Neutrophil (primary cell): Measurements from ENCODE around the gene SORCS2.

Experiments used
- H3K27ac ChIP-seq: fragments of 200-600 bp; sonication (generic); 2 replicates; pipeline ENCODE4 v1.5.1; 2016; ENCODE audit warnings: mild to moderate bottlenecking, moderate library complexity
- H3K27me3 ChIP-seq: fragments of 200-600 bp; sonication (generic); 2 replicates; pipeline ENCODE4 v1.6.0; 2016; ENCODE audit warnings: mild to moderate bottlenecking
- H3K36me3 ChIP-seq: fragments of 200-600 bp; sonication (generic); 2 replicates; pipeline ENCODE4 v1.5.1; 2017
- H3K4me1 ChIP-seq, 2 experiments: fragments of 200-600 bp in 1 of 2; sonication (generic) in 1 of 2; 1 replicate in 1 of 2; 2 replicates in 1 of 2; pipeline versions ENCODE4 v1.5.1 to v1.6.1; 2013 to 2016; ENCODE audit warnings: low read depth in 1 of 2, low read length in 1 of 2, mild to moderate bottlenecking in 1 of 2, moderate library complexity in 1 of 2; ENCODE audit not compliant: control insufficient read depth in 1 of 2, insufficient read depth in 1 of 2
- H3K4me3 ChIP-seq, 2 experiments: fragments of 200-600 bp in 1 of 2; sonication (generic) in 1 of 2; 1 replicate in 1 of 2; 2 replicates in 1 of 2; pipeline ENCODE4 v1.5.1; 2013 to 2016; ENCODE audit warnings: low read depth in 1 of 2, low read length in 1 of 2, mild to moderate bottlenecking in 1 of 2, moderate library complexity in 1 of 2
- H3K9me3 ChIP-seq: fragments of 200-600 bp; sonication (generic); 2 replicates; pipeline ENCODE4 v1.5.1; 2016
- CTCF ChIP-seq: fragments of 200-600 bp; sonication (generic); IDR thresholded peaks from 2 replicates; pipeline ENCODE4 v1.5.1; 2016; ENCODE audit warnings: antibody characterized with exemption

Gene SORCS2

GRCh38 chr4:7582313-7583097 is 390.2 kb downstream of the SORCS2 start:
- Histone ChIP-seq H3K9me3 (peaks cover 8% of the 10 kb centered on the region), H3K4me1 (no peaks in the 10 kb centered on the region), H3K4me3 (no peak overlapping the region), H3K27me3 (peaks cover 4% of the 10 kb centered on the region), H3K36me3 (no peaks in the 10 kb centered on the region), H3K27ac (no peak overlapping the region)
- TF ChIP-seq CTCF = no peak

GRCh38 chr4:7584098-7584497 is 391.8 kb downstream of the SORCS2 start:
- TF ChIP-seq CTCF = no peak
- Histone ChIP-seq H3K4me3 (no peak overlapping the region), H3K36me3 (no peaks in the 10 kb centered on the region), H3K27me3 (peaks cover 20% of the 10 kb centered on the region), H3K9me3 (peaks cover 5% of the 10 kb centered on the region), H3K4me1 (no peaks in the 10 kb centered on the region), H3K27ac (no peak overlapping the region)

- Histone ChIP-seq H3K4me1 (no peaks in the 10 kb centered on the region), H3K27ac (no peak overlapping the region), H3K4me3 (no peak overlapping the region), H3K36me3 (no peaks in the 10 kb centered on the region), H3K9me3 (no peaks in the 10 kb centered on the region), H3K27me3 (peaks cover 20% of the 10 kb centered on the region)
- TF ChIP-seq CTCF = no peak
Measured at GRCh38 chr4:7584606-7585159, 392.3 kb downstream of the SORCS2 start.

GRCh38 chr4:7585768-7586167 is 393.4 kb downstream of the SORCS2 start:
- H3K4me1 ChIP-seq = no peaks in the 10 kb centered on the region
- no peak overlapping the region for H3K27ac ChIP-seq
- no peak overlapping the region for H3K4me3 ChIP-seq
- no peaks in the 10 kb centered on the region for H3K9me3 ChIP-seq
- H3K27me3 ChIP-seq = peaks cover 20% of the 10 kb centered on the region
- no peaks in the 10 kb centered on the region for H3K36me3 ChIP-seq
- no peak for TF ChIP-seq CTCF

GRCh38 chr4:7587433-7588405 is 395.4 kb downstream of the SORCS2 start:
- H3K27me3 ChIP-seq = peaks cover 20% of the 10 kb centered on the region
- H3K27ac ChIP-seq = no peak overlapping the region
- no peak for TF ChIP-seq CTCF
- no peaks in the 10 kb centered on the region for H3K4me1 ChIP-seq
- no peak overlapping the region for H3K4me3 ChIP-seq
- H3K36me3 ChIP-seq = no peaks in the 10 kb centered on the region
- H3K9me3 ChIP-seq = no peaks in the 10 kb centered on the region
